ENCODE results near the gene BCKDHB.

Gene BCKDHB

DNA sequence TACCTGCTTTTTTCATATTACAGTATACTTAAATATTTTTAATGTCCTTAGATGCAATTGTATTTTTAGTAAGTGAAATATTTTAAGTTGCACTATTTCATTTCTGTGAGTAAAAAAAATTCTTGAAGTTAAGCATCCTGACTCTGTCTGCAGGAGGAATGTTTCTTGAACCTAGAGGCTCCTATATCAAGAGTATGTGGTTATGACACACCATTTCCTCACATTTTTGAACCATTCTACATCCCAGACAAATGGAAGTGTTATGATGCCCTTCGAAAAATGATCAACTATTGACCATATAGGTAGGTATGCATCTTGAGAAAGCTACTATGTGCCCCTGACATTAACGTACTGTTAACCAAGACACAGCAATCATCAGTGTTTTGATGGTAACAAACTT is 237.0 kb downstream of the BCKDHB start:
- 95% methylated on average over 2 of the region's 2 CpGs for WGBS
- no peak overlapping the region for H3K9ac ChIP-seq (ENCODE audit: low read depth, low read length)
- no peaks in the 10 kb centered on the region for H3K36me3 ChIP-seq (ENCODE audit: insufficient read depth, low read length)

GRCh38 chr6:80347101-80347500 is 240.6 kb downstream of the BCKDHB start:
- Histone ChIP-seq H3K4me3 (ENCODE audit: low read length) (no peak overlapping the region), H3K27ac (ENCODE audit: low read depth, low read length) (no peak overlapping the region), H3K4me1 (ENCODE audit: insufficient read depth, low read length) (no peaks in the 10 kb centered on the region), H3K36me3 (ENCODE audit: insufficient read depth, low read length) (no peaks in the 10 kb centered on the region), H3K9me3 (ENCODE audit: insufficient read depth, low read depth, low read length) (no peaks in the 10 kb centered on the region), H3K27me3 (ENCODE audit: insufficient read depth, low read length) (no peaks in the 10 kb centered on the region), H3K9ac (ENCODE audit: low read depth, low read length) (no peak overlapping the region)
- WGBS, result 92% methylated on average over 1 of the region's 1 CpG

More for the DNA sequence above, 237.0 kb downstream of the BCKDHB start:
- Histone ChIP-seq H3K4me1 (ENCODE audit: insufficient read depth, low read length) (no peaks in the 10 kb centered on the region; the same call in 1 of the 2 replicates), H3K27ac (ENCODE audit: low read depth, low read length) (no peak overlapping the region), H3K27me3 (ENCODE audit: insufficient read depth, low read length) (no peaks in the 10 kb centered on the region), H3K9me3 (ENCODE audit: insufficient read depth, low read depth, low read length) (no peaks in the 10 kb centered on the region), H3K4me3 (ENCODE audit: low read length) (no peak overlapping the region)

- no peak overlapping the region for H3K9ac ChIP-seq (ENCODE audit: low read depth, low read length)
- no peak overlapping the region for H3K4me3 ChIP-seq (ENCODE audit: low read length)
- no peaks in the 10 kb centered on the region for H3K27me3 ChIP-seq (ENCODE audit: insufficient read depth, low read length)
- no peaks in the 10 kb centered on the region for H3K36me3 ChIP-seq (ENCODE audit: insufficient read depth, low read length)
- H3K9me3 ChIP-seq (ENCODE audit: insufficient read depth, low read depth, low read length), result no peaks in the 10 kb centered on the region
- 94% methylated on average over 2 of the region's 2 CpGs for whole genome bisulfite sequencing
- H3K4me1 ChIP-seq (ENCODE audit: insufficient read depth, low read length), result no peaks in the 10 kb centered on the region
- H3K27ac ChIP-seq (ENCODE audit: low read depth, low read length), result no peak overlapping the region
Measured at GRCh38 chr6:80348263-80348662, 241.8 kb downstream of the BCKDHB start.

DNA sequence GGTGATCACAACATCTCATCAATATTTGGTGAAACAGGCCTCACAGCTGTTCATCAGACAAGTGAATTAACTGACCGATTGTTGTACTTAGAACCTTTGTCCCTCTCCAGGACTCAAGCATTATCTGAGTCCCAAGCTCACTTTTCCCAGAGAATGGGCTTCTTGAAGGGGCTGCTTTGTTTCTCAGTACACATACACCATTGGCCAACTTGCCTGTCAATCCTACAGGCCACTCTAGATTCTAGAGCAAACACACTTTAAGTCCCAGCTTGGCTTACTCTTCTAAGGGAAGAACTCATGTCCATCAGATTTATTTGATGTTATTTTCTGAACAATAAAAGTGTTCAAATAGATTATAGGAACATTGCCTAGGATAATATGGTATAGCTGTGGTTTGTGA is 249.5 kb downstream of the BCKDHB start:
- Histone ChIP-seq H3K4me3 (ENCODE audit: low read length) (no peak overlapping the region), H3K36me3 (ENCODE audit: insufficient read depth, low read length) (no peaks in the 10 kb centered on the region), H3K27me3 (ENCODE audit: insufficient read depth, low read length) (no peaks in the 10 kb centered on the region), H3K9me3 (ENCODE audit: insufficient read depth, low read depth, low read length) (no peaks in the 10 kb centered on the region), H3K9ac (ENCODE audit: low read depth, low read length) (no peak overlapping the region), H3K4me1 (ENCODE audit: insufficient read depth, low read length) (no peaks in the 10 kb centered on the region), H3K27ac (ENCODE audit: low read depth, low read length) (no peak overlapping the region)
- whole genome bisulfite sequencing, result 96% methylated on average over 1 of the region's 1 CpG

DNA sequence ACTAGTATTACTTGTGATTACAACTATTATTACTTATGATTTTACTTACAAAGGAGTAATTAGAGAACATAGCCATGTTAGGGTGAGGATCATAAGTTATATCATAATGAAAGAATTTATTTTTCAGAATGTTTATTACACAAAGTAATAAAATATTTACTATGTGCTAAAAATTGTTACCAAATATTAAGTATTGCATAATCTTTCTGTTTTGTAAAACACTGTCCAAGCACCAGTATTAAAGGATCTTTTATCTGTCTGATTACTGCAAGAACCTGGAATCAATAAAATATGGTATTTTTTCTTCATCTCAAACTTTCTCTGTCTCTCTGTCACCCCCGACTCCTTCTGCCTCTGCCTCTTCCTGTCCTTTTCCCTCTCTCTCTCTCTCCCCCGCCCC is 250.1 kb downstream of the BCKDHB start:
- H3K4me3 ChIP-seq (ENCODE audit: low read length), result no peak overlapping the region
- H3K4me1 ChIP-seq (ENCODE audit: insufficient read depth, low read length), result no peaks in the 10 kb centered on the region
- no CpG with 5 or more reads among the region's 2 CpGs for WGBS
- H3K36me3 ChIP-seq (ENCODE audit: insufficient read depth, low read length), result no peaks in the 10 kb centered on the region
- no peak overlapping the region for H3K27ac ChIP-seq (ENCODE audit: low read depth, low read length)
- H3K27me3 ChIP-seq (ENCODE audit: insufficient read depth, low read length), result no peaks in the 10 kb centered on the region
- H3K9ac ChIP-seq (ENCODE audit: low read depth, low read length), result no peak overlapping the region
- no peaks in the 10 kb centered on the region for H3K9me3 ChIP-seq (ENCODE audit: insufficient read depth, low read depth, low read length)

DNA sequence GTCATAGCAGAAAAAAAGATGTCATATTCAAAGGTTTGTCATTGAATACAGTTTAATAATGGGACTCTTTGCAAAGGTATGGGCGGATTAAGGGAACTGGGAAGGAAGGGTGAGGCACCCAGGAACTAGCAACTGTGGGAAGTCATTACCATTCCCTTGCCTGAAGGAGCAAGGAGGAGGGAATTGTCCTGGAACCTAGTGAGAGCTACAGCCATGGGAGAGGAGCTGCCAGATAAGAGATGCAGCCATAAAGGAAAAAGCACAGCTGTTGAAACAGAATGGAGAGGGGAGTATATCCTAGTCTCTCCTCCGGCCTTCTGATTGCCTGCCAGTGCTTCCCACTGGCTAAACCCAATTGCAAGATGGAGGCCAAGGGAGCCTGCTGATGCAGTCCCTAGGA is 250.6 kb downstream of the BCKDHB start:
- no peak overlapping the region for H3K9ac ChIP-seq (ENCODE audit: low read depth, low read length)
- no peak overlapping the region for H3K4me3 ChIP-seq (ENCODE audit: low read length)
- WGBS, result 93% methylated on average over 2 of the region's 2 CpGs
- no peaks in the 10 kb centered on the region for H3K27me3 ChIP-seq (ENCODE audit: insufficient read depth, low read length)
- no peak overlapping the region for H3K27ac ChIP-seq (ENCODE audit: low read depth, low read length)
- H3K36me3 ChIP-seq (ENCODE audit: insufficient read depth, low read length), result no peaks in the 10 kb centered on the region
- H3K4me1 ChIP-seq (ENCODE audit: insufficient read depth, low read length), result no peaks in the 10 kb centered on the region
- no peaks in the 10 kb centered on the region for H3K9me3 ChIP-seq (ENCODE audit: insufficient read depth, low read depth, low read length)

DNA sequence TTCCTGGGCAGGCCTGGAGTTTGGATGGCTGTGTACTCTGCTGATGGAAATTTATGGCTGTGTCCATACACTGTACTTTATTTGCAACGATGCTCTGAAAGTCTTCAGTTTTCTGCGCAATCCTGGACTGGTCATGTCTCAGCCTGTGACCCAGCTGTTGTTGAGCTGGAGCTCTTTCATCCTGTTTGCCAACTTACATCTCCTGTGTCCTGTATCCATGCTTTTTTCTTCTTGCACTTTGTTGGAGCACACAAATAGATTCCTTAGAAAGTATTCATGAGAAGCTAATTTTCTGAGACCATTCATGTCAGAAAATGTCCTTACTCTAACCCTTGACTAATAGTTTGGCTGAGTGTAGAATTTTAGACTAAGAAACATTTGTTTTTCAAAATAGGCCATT is 251.2 kb downstream of the BCKDHB start:
- Histone ChIP-seq H3K4me1 (ENCODE audit: insufficient read depth, low read length) (no peaks in the 10 kb centered on the region), H3K9ac (ENCODE audit: low read depth, low read length) (no peak overlapping the region), H3K27me3 (ENCODE audit: insufficient read depth, low read length) (no peaks in the 10 kb centered on the region), H3K36me3 (ENCODE audit: insufficient read depth, low read length) (no peaks in the 10 kb centered on the region), H3K4me3 (ENCODE audit: low read length) (no peak overlapping the region), H3K9me3 (ENCODE audit: insufficient read depth, low read depth, low read length) (no peaks in the 10 kb centered on the region), H3K27ac (ENCODE audit: low read depth, low read length) (no peak overlapping the region)
- 97% methylated on average over 2 of the region's 2 CpGs for WGBS

GRCh38 chr6:80363501-80364122 is 257.1 kb downstream of the BCKDHB start:
- Histone ChIP-seq H3K27ac (ENCODE audit: low read depth, low read length) (no peak overlapping the region), H3K4me1 (ENCODE audit: insufficient read depth, low read length) (no peaks in the 10 kb centered on the region), H3K4me3 (ENCODE audit: low read length) (no peak overlapping the region), H3K36me3 (ENCODE audit: insufficient read depth, low read length) (no peaks in the 10 kb centered on the region), H3K9ac (ENCODE audit: low read depth, low read length) (no peak overlapping the region), H3K27me3 (ENCODE audit: insufficient read depth, low read length) (no peaks in the 10 kb centered on the region), H3K9me3 (ENCODE audit: insufficient read depth, low read depth, low read length) (no peaks in the 10 kb centered on the region)
- 100% methylated on average over 3 of the region's 3 CpGs for WGBS

- Histone ChIP-seq H3K36me3 (ENCODE audit: insufficient read depth, low read length) (no peaks in the 10 kb centered on the region), H3K27ac (ENCODE audit: low read depth, low read length) (no peak overlapping the region), H3K4me1 (ENCODE audit: insufficient read depth, low read length) (no peaks in the 10 kb centered on the region), H3K9ac (ENCODE audit: low read depth, low read length) (no peak overlapping the region), H3K9me3 (ENCODE audit: insufficient read depth, low read depth, low read length) (no peaks in the 10 kb centered on the region), H3K27me3 (ENCODE audit: insufficient read depth, low read length) (no peaks in the 10 kb centered on the region), H3K4me3 (ENCODE audit: low read length) (no peak overlapping the region)
- WGBS, result 90% methylated on average over 3 of the region's 3 CpGs
Measured at GRCh38 chr6:80364149-80364548, 257.7 kb downstream of the BCKDHB start.

GRCh38 chr6:80366051-80366450 is 259.6 kb downstream of the BCKDHB start:
- no peaks in the 10 kb centered on the region for H3K36me3 ChIP-seq (ENCODE audit: insufficient read depth, low read length)
- H3K27ac ChIP-seq (ENCODE audit: low read depth, low read length), result no peak overlapping the region
- no peaks in the 10 kb centered on the region for H3K27me3 ChIP-seq (ENCODE audit: insufficient read depth, low read length)
- no peaks in the 10 kb centered on the region for H3K4me1 ChIP-seq (ENCODE audit: insufficient read depth, low read length)
- 79% methylated on average over 3 of the region's 4 CpGs for WGBS
- no peak overlapping the region for H3K9ac ChIP-seq (ENCODE audit: low read depth, low read length)
- no peak overlapping the region for H3K4me3 ChIP-seq (ENCODE audit: low read length)
- H3K9me3 ChIP-seq (ENCODE audit: insufficient read depth, low read depth, low read length), result no peaks in the 10 kb centered on the region

- H3K36me3 ChIP-seq (ENCODE audit: insufficient read depth, low read length), result no peaks in the 10 kb centered on the region
Measured at GRCh38 chr6:80366714-80367113, 260.2 kb downstream of the BCKDHB start.

GRCh38 chr6:80376411-80376810 is 269.9 kb downstream of the BCKDHB start:
- Histone ChIP-seq H3K27ac (ENCODE audit: low read depth, low read length) (no peak overlapping the region), H3K9ac (ENCODE audit: low read depth, low read length) (no peak overlapping the region), H3K4me3 (ENCODE audit: low read length) (no peak overlapping the region), H3K4me1 (ENCODE audit: insufficient read depth, low read length) (no peaks in the 10 kb centered on the region), H3K9me3 (ENCODE audit: insufficient read depth, low read depth, low read length) (no peaks in the 10 kb centered on the region), H3K27me3 (ENCODE audit: insufficient read depth, low read length) (no peaks in the 10 kb centered on the region), H3K36me3 (ENCODE audit: insufficient read depth, low read length) (no peaks in the 10 kb centered on the region)

More at GRCh38 chr6:80366714-80367113, 260.2 kb downstream of the BCKDHB start:
- H3K9me3 ChIP-seq (ENCODE audit: insufficient read depth, low read depth, low read length), result no peaks in the 10 kb centered on the region
- H3K4me1 ChIP-seq (ENCODE audit: insufficient read depth, low read length), result no peaks in the 10 kb centered on the region
- H3K27me3 ChIP-seq (ENCODE audit: insufficient read depth, low read length), result no peaks in the 10 kb centered on the region
- H3K9ac ChIP-seq (ENCODE audit: low read depth, low read length), result no peak overlapping the region
- H3K27ac ChIP-seq (ENCODE audit: low read depth, low read length), result no peak overlapping the region
- no peak overlapping the region for H3K4me3 ChIP-seq (ENCODE audit: low read length)
